Brain microvascular endothelial cell (primary cell): ENCODE data around the gene KRTAP1-1.

Experiments
- DNase-seq: peaks from one replicate; pipeline ENCODE4 v3.0.0-alpha.2; 2020
- H3K27ac ChIP-seq: fragments of 250-450 bp; sonication (Bioruptor Pico); 2 replicates; pipeline ENCODE4 v1.5.1; 2020; ENCODE audit warnings: mild to moderate bottlenecking, moderate library complexity
- H3K27me3 ChIP-seq: fragments of 250-450 bp; sonication (Bioruptor Pico); replicated peaks from 2 replicates; pipeline ENCODE4 v1.5.1; 2020; ENCODE audit warnings: mild to moderate bottlenecking
- H3K36me3 ChIP-seq: fragments of 250-450 bp; sonication (Bioruptor Pico); replicated peaks from 2 replicates; pipeline ENCODE4 v1.5.1; 2020; ENCODE audit warnings: mild to moderate bottlenecking
- H3K4me3 ChIP-seq: 2 replicates; pipeline ENCODE4 v1.5.1; 2011; ENCODE audit warnings: low read depth, mild to moderate bottlenecking, control low read depth, low read length, moderate library complexity
- in situ Hi-C: cut with HindIII; loops from 2 replicates; pipeline ENCODE4 v1.10.0; 2017; ENCODE audit warnings: low sequenced_read_pairs, low pct_ligation_motif_present
- TF ChIP-seq, protein P1 (sequence below): IDR thresholded peaks from 2 replicates; pipeline ENCODE4 v1.5.1; 2011; ENCODE audit warnings: low read depth, mild to moderate bottlenecking, moderate library complexity, low read length, control low read depth, inconsistent platforms; ENCODE audit errors: missing control alignments

Gene KRTAP1-1

GRCh38 chr17:41012326-41013120 lies 28.7 kb downstream of the KRTAP1-1 start:
- in situ Hi-C loops, result no loop called here
- Histone ChIP-seq H3K36me3 (no peaks in the 10 kb centered on the region), H3K4me3 (no peak overlapping the region), H3K27me3 (no peaks in the 10 kb centered on the region), H3K27ac (no peak overlapping the region)
- TF ChIP-seq, protein P1, sequence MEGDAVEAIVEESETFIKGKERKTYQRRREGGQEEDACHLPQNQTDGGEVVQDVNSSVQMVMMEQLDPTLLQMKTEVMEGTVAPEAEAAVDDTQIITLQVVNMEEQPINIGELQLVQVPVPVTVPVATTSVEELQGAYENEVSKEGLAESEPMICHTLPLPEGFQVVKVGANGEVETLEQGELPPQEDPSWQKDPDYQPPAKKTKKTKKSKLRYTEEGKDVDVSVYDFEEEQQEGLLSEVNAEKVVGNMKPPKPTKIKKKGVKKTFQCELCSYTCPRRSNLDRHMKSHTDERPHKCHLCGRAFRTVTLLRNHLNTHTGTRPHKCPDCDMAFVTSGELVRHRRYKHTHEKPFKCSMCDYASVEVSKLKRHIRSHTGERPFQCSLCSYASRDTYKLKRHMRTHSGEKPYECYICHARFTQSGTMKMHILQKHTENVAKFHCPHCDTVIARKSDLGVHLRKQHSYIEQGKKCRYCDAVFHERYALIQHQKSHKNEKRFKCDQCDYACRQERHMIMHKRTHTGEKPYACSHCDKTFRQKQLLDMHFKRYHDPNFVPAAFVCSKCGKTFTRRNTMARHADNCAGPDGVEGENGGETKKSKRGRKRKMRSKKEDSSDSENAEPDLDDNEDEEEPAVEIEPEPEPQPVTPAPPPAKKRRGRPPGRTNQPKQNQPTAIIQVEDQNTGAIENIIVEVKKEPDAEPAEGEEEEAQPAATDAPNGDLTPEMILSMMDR, result no peak
- no peak for DNase-seq

DNA sequence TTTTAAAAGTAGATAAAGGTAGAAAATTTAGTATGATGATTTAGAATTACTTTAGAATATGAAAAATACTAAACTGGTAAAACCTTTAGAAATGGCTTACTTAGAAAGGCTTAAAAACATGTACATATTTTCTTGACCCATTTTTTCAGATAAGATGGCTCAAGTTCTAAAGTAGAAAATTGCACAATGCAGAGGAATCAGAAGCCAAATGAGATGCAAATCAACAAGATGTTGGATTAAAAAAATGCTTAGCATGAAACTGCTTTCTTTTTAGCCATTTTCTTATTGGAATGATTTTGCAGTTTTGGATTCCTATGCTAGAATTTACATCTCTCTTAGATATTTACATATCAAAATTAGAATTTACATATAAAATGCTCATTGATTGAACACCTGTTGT lies 30.8 kb downstream of the KRTAP1-1 start:
- TF ChIP-seq, protein P1, result no peak
- DNase-seq, result no peak
- no peaks in the 10 kb centered on the region for H3K27me3 ChIP-seq
- H3K27ac ChIP-seq, result no peak overlapping the region
- H3K4me3 ChIP-seq, result no peak overlapping the region
- H3K36me3 ChIP-seq, result no peaks in the 10 kb centered on the region
- in situ Hi-C loops, result no loop called here

DNA sequence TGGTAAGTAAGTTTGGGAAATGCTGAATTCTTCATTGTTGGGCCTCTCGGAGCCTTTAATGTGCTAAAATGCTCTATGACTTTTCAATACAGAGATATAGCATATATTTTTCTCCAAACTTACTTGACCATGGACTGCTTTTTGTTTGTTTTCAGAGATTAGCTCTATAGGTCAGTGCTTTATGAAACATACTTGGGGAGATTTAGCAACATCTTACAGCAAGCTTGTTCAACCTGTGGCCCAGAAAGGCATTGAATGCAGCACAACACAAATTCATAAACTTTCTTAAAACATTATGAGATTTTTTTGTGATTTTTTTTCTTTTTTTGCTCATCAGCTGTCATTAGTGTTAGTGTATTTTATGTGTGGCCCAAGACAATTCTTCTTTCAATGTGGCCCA lies 31.3 kb downstream of the KRTAP1-1 start:
- no peak overlapping the region for H3K4me3 ChIP-seq
- no peaks in the 10 kb centered on the region for H3K36me3 ChIP-seq
- no peaks in the 10 kb centered on the region for H3K27me3 ChIP-seq
- no peak for DNase-seq
- TF ChIP-seq, protein P1, result no peak
- in situ Hi-C loops, result no loop called here
- H3K27ac ChIP-seq, result no peak overlapping the region

- Histone ChIP-seq H3K4me3 (no peak overlapping the region), H3K27me3 (no peaks in the 10 kb centered on the region), H3K36me3 (no peaks in the 10 kb centered on the region), H3K27ac (no peak overlapping the region)
- DNase-seq, result no peak
- TF ChIP-seq, protein P1, result no peak
- in situ Hi-C loops, result no loop called here
Observed at GRCh38 chr17:41009301-41009760, 31.9 kb downstream of the KRTAP1-1 start.

DNA sequence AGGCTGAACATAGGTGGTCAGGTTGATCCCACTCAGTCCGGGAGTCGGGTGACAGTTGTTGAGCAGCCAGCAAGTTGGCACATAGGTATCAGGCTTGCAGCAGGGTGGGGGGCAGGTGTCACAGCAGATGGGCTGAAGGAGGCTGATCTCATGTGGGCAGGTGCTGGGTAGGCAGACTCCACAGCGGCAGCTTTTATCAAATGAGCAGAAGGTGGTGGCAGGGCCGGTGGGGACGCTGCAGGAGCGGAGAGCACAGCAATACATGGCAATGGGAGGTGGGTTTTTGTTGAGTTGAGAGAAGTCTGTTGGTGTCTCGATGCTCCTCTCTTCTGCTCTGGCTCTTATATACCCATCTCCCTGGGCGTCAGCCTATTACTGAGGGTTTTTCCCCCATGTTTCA lies 32.4 kb downstream of the KRTAP1-1 start, which contains the start of gene KRTAP3-1:
KRTAP3-1 (minus strand) TSS at position 318 of the 400 bp plus-strand sequence; CDS start at position 264, 54 bp downstream.
- no peak within 1 kb of the TSS for H3K4me3 ChIP-seq
- no peak for DNase-seq
- no peaks in the 10 kb centered on the region for H3K36me3 ChIP-seq
- TF ChIP-seq, protein P1, result no peak
- no peaks in the 10 kb centered on the region for H3K27me3 ChIP-seq
- in situ Hi-C loops, result no loop called here
- no peak within 1 kb of the TSS for H3K27ac ChIP-seq
